A673 (cell line): ENCODE measurements around the gene KBTBD12. TPM values are rescaled to one million over a fixed set of nuclear protein-coding genes. Genes with fewer than 3 reads are reported as not detected.

Source experiments
- BruUV-seq: library from RNA; stranded (reverse); fragments of 400-500 nt; replicated peaks from 2 replicates; lab custom pipeline; 2021; lab: Mats Ljungman, UMichigan
- CTCF ChIA-PET: fragments of 300-600 bp; sonication (Branson Sonifier 250); formaldehyde crosslinking; loops from one replicate; lab custom pipeline; 2022; ENCODE audit warnings: antibody characterized with exemption; lab: Charles Lee
- POLR2A ChIA-PET: fragments of 300-600 bp; sonication (Branson Sonifier 250); formaldehyde crosslinking; loops from one replicate; lab custom pipeline; 2022; ENCODE audit warnings: antibody characterized with exemption; ENCODE audit not compliant: low non-redundant PET; lab: Charles Lee
- DNase-seq: peaks from one replicate; pipeline ENCODE4 v3.0.0-alpha.2; 2015; ENCODE audit warnings: low spot score
- H3K27ac ChIP-seq: fragments of 200-600 bp; sonication (generic); 2 replicates; pipeline ENCODE4 v1.5.1; 2016; ENCODE audit warnings: mixed run types, low read depth, mild to moderate bottlenecking, mixed read lengths, antibody characterized with exemption, low read length; ENCODE audit not compliant: poor library complexity, severe bottlenecking
- H3K27me3 ChIP-seq: fragments of 200-600 bp; sonication (generic); replicated peaks from 2 replicates; pipeline ENCODE4 v1.6.1; 2017; ENCODE audit warnings: mixed run types, low read depth, mild to moderate bottlenecking, mixed read lengths, antibody characterized with exemption, low read length; ENCODE audit not compliant: insufficient read depth, poor library complexity
- H3K36me3 ChIP-seq: fragments of 200-600 bp; sonication (generic); 2 replicates; pipeline ENCODE4 v1.6.1; 2016; ENCODE audit warnings: mixed run types, mild to moderate bottlenecking, mixed read lengths, antibody characterized with exemption, low read length; ENCODE audit not compliant: insufficient read depth, poor library complexity, severe bottlenecking
- H3K4me1 ChIP-seq: fragments of 200-600 bp; sonication (generic); 2 replicates; pipeline ENCODE4 v1.6.1; 2017; ENCODE audit warnings: mixed run types, mild to moderate bottlenecking, mixed read lengths, antibody characterized with exemption, low read length; ENCODE audit not compliant: insufficient read depth, poor library complexity, severe bottlenecking
- H3K4me3 ChIP-seq: fragments of 200-600 bp; sonication (generic); 2 replicates; pipeline ENCODE4 v1.5.1; 2016; ENCODE audit warnings: low read depth, mixed run types, mild to moderate bottlenecking, mixed read lengths, low read length; ENCODE audit not compliant: poor library complexity, severe bottlenecking
- H3K9me3 ChIP-seq: fragments of 200-600 bp; sonication (generic); 2 replicates; pipeline ENCODE4 v1.6.1; 2016; ENCODE audit warnings: mixed run types, low read depth, mild to moderate bottlenecking, mixed read lengths, antibody characterized with exemption, low read length; ENCODE audit not compliant: poor library complexity, severe bottlenecking
- CTCF ChIP-seq: fragments of 300-800, 200-600 bp; sonication (generic); conservative IDR thresholded peaks from 2 replicates; pipeline ENCODE4 v1.5.1; 2017; ENCODE audit warnings: low read depth, mild to moderate bottlenecking, antibody characterized with exemption, low read length, moderate library complexity, mixed read lengths
- EZH2 ChIP-seq: fragments of 200-600 bp; sonication (generic); IDR thresholded peaks from 2 replicates; pipeline ENCODE4 v1.6.1; 2017; ENCODE audit warnings: borderline replicate concordance, low read depth, mild to moderate bottlenecking, mixed read lengths, antibody characterized with exemption, low read length; ENCODE audit not compliant: poor library complexity, severe bottlenecking
- intact Hi-C: fragments of 100-400 bp; cut with micrococcal nuclease; formaldehyde crosslinking; loops from one replicate; pipeline ENCODE4 v1.10.0; 2022; ENCODE audit not compliant: unreplicated experiment
- total RNA-seq: library from RNA; stranded (reverse); gene quantifications from 2 replicates; pipeline ENCODE4 v1.2.3, GENCODE V29; 2021

KBTBD12 gene
- total RNA-seq, 1 experiment from 2014 or later = not detected

GRCh38 chr3:127884041-127884440 is 31.0 kb upstream of the KBTBD12 start:
- TF ChIP-seq CTCF (no peak), EZH2 (no peak)
- no TSS peak for BruUV-seq
- ChIA-PET CTCF (no interaction called here), POLR2A (no interaction called here)
- intact Hi-C loops = no loop called here
- H3K4me1 ChIP-seq = no peaks in the 10 kb centered on the region
- no peak overlapping the region for H3K27ac ChIP-seq
- peaks cover 4% of the 10 kb centered on the region for H3K27me3 ChIP-seq
- DNase-seq = no peak
- H3K36me3 ChIP-seq = no peaks in the 10 kb centered on the region
- no peaks in the 10 kb centered on the region for H3K9me3 ChIP-seq
- H3K4me3 ChIP-seq = no peak overlapping the region

- Histone ChIP-seq H3K9me3 (no peaks in the 10 kb centered on the region), H3K36me3 (no peaks in the 10 kb centered on the region), H3K27ac (no peak overlapping the region), H3K4me1 (no peaks in the 10 kb centered on the region), H3K4me3 (no peak overlapping the region), H3K27me3 (peaks cover 4% of the 10 kb centered on the region)
- DNase-seq = no peak
- ChIA-PET CTCF (no interaction called here), POLR2A (no interaction called here)
- no TSS peak for BruUV-seq
- TF ChIP-seq EZH2 = no peak
- TF ChIP-seq CTCF = no peak
- intact Hi-C loops = no loop called here
These were observed 28.6 kb upstream of the KBTBD12 start for GRCh38 chr3:127886231-127886955.

- Histone ChIP-seq H3K27me3 (peaks cover 4% of the 10 kb centered on the region), H3K27ac (no peak overlapping the region), H3K9me3 (no peaks in the 10 kb centered on the region), H3K36me3 (no peaks in the 10 kb centered on the region), H3K4me1 (no peaks in the 10 kb centered on the region), H3K4me3 (no peak overlapping the region)
- no TSS peak for BruUV-seq
- CTCF ChIA-PET = no interaction called here
- intact Hi-C loops = no loop called here
- POLR2A ChIA-PET = no interaction called here
- no peak for DNase-seq
- TF ChIP-seq CTCF = no peak
- no peak for TF ChIP-seq EZH2
These were observed 28.1 kb upstream of the KBTBD12 start for GRCh38 chr3:127886956-127887231.
